Mucosa of gallbladder (tissue), 1 donor: ENCODE measurements around the gene SCRN2. TPM values are rescaled to one million over a fixed set of nuclear protein-coding genes. Genes with fewer than 3 reads are reported as not detected.

Experiments used
- DNase-seq: peaks from one replicate; pipeline ENCODE4 v3.0.0-alpha.2; 2020; ENCODE audit warnings: low spot score
- total RNA-seq: library from RNA; stranded (reverse); gene quantifications from one replicate; pipeline ENCODE4 v1.2.1, GENCODE V29; 2021
- donor health status: DM: no; HTN: no; CAD: no.

The SCRN2 gene
- total RNA-seq, 1 donor from 2014 or later: 35.4 TPM

GRCh38 chr17:47806913-47807255 lies 34.2 kb downstream of the SCRN2 start:
- no peak for DNase-seq

GRCh38 chr17:47806026-47806912 lies 34.8 kb downstream of the SCRN2 start:
- DNase-seq: no peak

- DNase-seq: no peak
Measured at GRCh38 chr17:47804461-47804860, 36.6 kb downstream of the SCRN2 start.

- DNase-seq: no peak
Measured at GRCh38 chr17:47803751-47804150, 37.3 kb downstream of the SCRN2 start.

- no peak for DNase-seq
Measured at GRCh38 chr17:47803201-47803600, 37.9 kb downstream of the SCRN2 start.

GRCh38 chr17:47802341-47803022 lies 38.6 kb downstream of the SCRN2 start:
- DNase-seq: no peak

GRCh38 chr17:47801906-47802305 lies 39.2 kb downstream of the SCRN2 start:
- no peak for DNase-seq

- no peak for DNase-seq
Measured at GRCh38 chr17:47801176-47801765, 39.8 kb downstream of the SCRN2 start.

GRCh38 chr17:47800686-47801085 lies 40.4 kb downstream of the SCRN2 start:
- DNase-seq: no peak

GRCh38 chr17:47797797-47798196 lies 43.3 kb downstream of the SCRN2 start:
- DNase-seq: no peak

- DNase-seq: no peak
Measured at GRCh38 chr17:47792979-47793378, 48.1 kb downstream of the SCRN2 start.

- no peak for DNase-seq
Measured at GRCh38 chr17:47792457-47792856, 48.6 kb downstream of the SCRN2 start.

- DNase-seq: no peak
Measured at GRCh38 chr17:47791025-47791424, 50.0 kb downstream of the SCRN2 start.

- peak; percentile 38 for DNase-seq
Measured at GRCh38 chr17:47789611-47790561, 51.2 kb downstream of the SCRN2 start.

Other genes with a start within 250 kb of the SCRN2 start
- 207 TPM for gene KPNB1, start 191.4 kb downstream of the SCRN2 start, total RNA-seq
- gene TBKBP1, start 147.1 kb downstream of the SCRN2 start, total RNA-seq: 9.2 TPM
- gene TBX21, start 108.0 kb downstream of the SCRN2 start, total RNA-seq: 1.8 TPM
- 39.3 TPM for gene OSBPL7, start 19.5 kb downstream of the SCRN2 start, total RNA-seq
- gene MRPL10, start 9.7 kb downstream of the SCRN2 start, total RNA-seq: 38.9 TPM
- 1.1 TPM for gene LRRC46, start 9.6 kb downstream of the SCRN2 start, total RNA-seq
- 0.14 TPM for gene SP6, start 9.9 kb upstream of the SCRN2 start, total RNA-seq
- gene SP2, start 55.0 kb upstream of the SCRN2 start, total RNA-seq: 17.4 TPM
- gene PNPO, start 100.3 kb upstream of the SCRN2 start, total RNA-seq: 43.2 TPM
- gene PRR15L, start 116.6 kb upstream of the SCRN2 start, total RNA-seq: 109 TPM
- gene CDK5RAP3, start 129.8 kb upstream of the SCRN2 start, total RNA-seq: 194 TPM
- 39.3 TPM for gene COPZ2, start 196.5 kb upstream of the SCRN2 start, total RNA-seq
- gene NFE2L1, start 207.1 kb upstream of the SCRN2 start, total RNA-seq: 207 TPM